GM13976 (cell line): ENCODE results near the gene SCN1A.

Experiments used
- DNase-seq: peaks from one replicate; pipeline ENCODE4 v3.0.0; 2012; ENCODE audit warnings: low spot score
- CTCF ChIP-seq: IDR thresholded peaks from 2 replicates; pipeline ENCODE4 v1.5.1; 2012; ENCODE audit warnings: borderline replicate concordance, mild to moderate bottlenecking; ENCODE audit not compliant: insufficient read depth; ENCODE audit errors: extremely low read depth, missing control alignments, control extremely low read depth
- in situ Hi-C: fragments of 300-500 bp; cut with MboI; formaldehyde crosslinking; loops from one replicate; pipeline ENCODE4 v1.12.0; 2022; ENCODE audit warnings: low sequenced_read_pairs, mixed read lengths, inconsistent platforms; ENCODE audit not compliant: unreplicated experiment

SCN1A gene

GRCh38 chr2:166158546-166158945 is 30.7 kb upstream of the SCN1A start:
- in situ Hi-C loops, result no loop called here
- no peak for DNase-seq
- no peak for TF ChIP-seq CTCF

- in situ Hi-C loops, result no loop called here
- DNase-seq, result no peak
- TF ChIP-seq CTCF, result no peak
These were observed 29.8 kb upstream of the SCN1A start for GRCh38 chr2:166157578-166157977.

- in situ Hi-C loops, result no loop called here
- no peak for DNase-seq
- TF ChIP-seq CTCF, result no peak
These were observed 29.2 kb upstream of the SCN1A start for GRCh38 chr2:166156985-166157490.

GRCh38 chr2:166155589-166155988 is 27.8 kb upstream of the SCN1A start:
- in situ Hi-C loops, result no loop called here
- TF ChIP-seq CTCF, result no peak
- DNase-seq, result no peak

- in situ Hi-C loops, result no loop called here
- DNase-seq, result no peak
- TF ChIP-seq CTCF, result no peak
These were observed 27.0 kb upstream of the SCN1A start for GRCh38 chr2:166154685-166155338.

GRCh38 chr2:166152064-166152463 is 24.2 kb upstream of the SCN1A start:
- in situ Hi-C loops, result no loop called here
- no peak for DNase-seq
- TF ChIP-seq CTCF, result no peak
